NCI-H460 (cell line): ENCODE data around the gene CMTR1. TPM values are rescaled to one million over a fixed set of nuclear protein-coding genes. Genes with fewer than 3 reads are reported as not detected.
"Not testable (repeated sequence)": the region's sequence is repeated elsewhere in the genome, so short reads cannot be mapped to it uniquely, and the experiment has no call there.

ENCODE experiments used
- DNase-seq: peaks from one replicate; pipeline ENCODE4 v3.0.0-alpha.2; 2016; ENCODE audit warnings: low read depth; ENCODE audit errors: extremely low read depth
- polyA plus RNA-seq: library from polyadenylated mRNA; depleted of rRNA; stranded (reverse); fragments of >200 nt; gene quantifications from 2 replicates; pipeline ENCODE4 v1.2.3, GENCODE V29; 2014; cell fraction: nucleus; rRNA removed
- total RNA-seq: library from RNA; depleted of rRNA; stranded (reverse); fragments of >200 nt; shearing (Covaris generic); gene quantifications from 2 replicates; pipeline ENCODE4 v1.2.3, GENCODE V29; 2014; rRNA removed

Gene CMTR1, protein sequence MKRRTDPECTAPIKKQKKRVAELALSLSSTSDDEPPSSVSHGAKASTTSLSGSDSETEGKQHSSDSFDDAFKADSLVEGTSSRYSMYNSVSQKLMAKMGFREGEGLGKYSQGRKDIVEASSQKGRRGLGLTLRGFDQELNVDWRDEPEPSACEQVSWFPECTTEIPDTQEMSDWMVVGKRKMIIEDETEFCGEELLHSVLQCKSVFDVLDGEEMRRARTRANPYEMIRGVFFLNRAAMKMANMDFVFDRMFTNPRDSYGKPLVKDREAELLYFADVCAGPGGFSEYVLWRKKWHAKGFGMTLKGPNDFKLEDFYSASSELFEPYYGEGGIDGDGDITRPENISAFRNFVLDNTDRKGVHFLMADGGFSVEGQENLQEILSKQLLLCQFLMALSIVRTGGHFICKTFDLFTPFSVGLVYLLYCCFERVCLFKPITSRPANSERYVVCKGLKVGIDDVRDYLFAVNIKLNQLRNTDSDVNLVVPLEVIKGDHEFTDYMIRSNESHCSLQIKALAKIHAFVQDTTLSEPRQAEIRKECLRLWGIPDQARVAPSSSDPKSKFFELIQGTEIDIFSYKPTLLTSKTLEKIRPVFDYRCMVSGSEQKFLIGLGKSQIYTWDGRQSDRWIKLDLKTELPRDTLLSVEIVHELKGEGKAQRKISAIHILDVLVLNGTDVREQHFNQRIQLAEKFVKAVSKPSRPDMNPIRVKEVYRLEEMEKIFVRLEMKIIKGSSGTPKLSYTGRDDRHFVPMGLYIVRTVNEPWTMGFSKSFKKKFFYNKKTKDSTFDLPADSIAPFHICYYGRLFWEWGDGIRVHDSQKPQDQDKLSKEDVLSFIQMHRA
- 20.4 and 21.1 TPM in 2 replicates for total RNA-seq
- 38.1 and 60.5 TPM in 2 replicates for polyA plus RNA-seq

DNA sequence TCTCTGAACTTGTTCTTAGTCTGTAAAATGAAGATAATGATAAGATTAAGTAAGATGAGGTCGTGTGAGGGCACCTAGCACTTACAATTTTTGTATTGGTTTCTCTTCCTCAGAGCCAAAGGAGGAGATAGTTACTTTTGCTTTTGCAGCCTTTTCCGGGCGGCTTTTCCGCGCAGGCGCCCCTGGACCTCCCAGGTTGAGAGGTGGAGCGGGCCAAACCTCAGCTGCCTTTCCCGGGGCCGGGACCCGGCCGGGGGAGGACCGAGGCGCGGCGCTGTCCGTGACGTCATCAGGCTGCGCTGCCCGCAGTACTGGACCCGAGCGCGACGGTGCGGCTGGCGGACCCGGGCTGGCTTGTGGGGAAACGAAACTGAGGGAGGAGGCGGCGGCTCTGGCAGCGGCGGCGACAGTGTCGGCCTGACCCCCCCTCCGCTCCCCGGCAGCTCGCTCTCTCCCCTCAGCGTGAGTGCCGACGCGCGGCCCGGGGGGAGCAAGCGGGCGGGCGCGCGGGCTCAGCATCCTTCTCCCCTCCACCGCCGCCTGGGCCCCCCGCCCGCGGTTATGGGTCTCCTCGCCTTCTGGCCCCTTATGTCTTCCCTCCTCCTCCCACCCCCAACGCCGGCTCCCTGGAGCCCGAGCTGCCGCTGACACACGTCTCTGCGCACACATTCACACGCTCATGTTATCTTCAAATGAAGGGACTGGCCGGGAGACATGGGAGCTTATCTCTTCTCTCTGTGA lies at the start of gene CMTR1:
Gene CMTR1 (plus strand): TSS at position 306 of the 741 bp plus-strand sequence. CDS start 2,409 bp downstream, outside the sequence.
- DNase-seq, result peak; percentile 74

DNA sequence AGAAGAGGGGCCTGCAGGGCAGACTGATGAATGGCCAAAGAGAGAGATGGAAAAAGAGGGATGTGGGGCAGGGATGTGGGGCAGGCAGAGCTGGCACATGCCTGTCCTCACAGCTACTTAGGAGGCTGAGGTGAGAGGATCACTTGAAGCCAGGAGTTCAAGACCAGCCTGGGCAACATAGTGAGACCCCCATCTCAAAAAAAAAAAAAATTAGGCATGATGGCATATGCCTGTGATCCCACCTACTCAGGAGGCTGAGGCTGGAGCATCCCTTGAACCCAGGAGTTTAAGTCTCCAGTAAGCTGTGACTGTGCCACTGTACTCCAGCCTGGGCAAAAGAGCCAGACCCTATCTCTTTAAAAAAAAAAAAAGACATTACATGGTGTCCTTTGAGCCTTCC lies 44.4 kb upstream of the CMTR1 start:
- DNase-seq, result no peak

DNA sequence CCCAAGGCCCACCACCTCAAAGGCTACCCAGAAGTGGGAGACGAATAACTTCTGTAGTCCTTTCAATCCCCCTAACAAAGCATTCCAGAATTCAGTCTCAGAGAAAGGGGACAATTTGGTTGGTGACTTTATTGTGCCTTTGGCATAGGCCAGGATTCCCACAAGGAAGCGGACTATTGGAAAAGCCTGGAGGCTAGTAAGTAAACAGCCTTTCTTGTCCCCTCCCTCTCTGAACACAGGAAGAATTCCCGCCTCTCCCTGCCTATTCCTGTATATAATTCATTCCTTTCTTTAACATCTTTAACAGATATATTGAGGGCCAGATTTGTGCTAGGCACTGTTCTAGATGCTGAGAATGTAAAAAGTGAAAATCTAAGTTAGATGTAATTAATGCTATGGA lies 43.2 kb upstream of the CMTR1 start:
- no peak for DNase-seq

DNA sequence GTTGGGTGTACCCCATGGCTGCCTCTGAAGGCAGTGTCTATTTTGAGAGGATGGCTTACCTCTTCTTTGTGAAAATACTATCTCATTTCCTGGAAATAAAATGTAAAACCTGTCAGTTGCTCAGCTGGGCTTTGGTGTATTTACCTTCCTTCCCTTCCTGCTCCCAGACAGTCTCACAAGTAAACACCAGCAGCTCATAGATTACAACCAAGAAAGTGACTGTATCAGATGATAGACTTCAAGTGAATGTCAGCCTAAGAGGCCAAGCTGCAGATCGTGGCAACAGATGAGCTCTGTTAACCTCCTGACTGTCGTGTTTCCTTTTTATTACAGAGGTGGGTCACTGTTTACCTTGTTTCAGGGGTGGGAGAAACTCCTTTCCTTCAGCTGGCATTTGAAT lies 41.9 kb upstream of the CMTR1 start:
- DNase-seq, result no peak

DNA sequence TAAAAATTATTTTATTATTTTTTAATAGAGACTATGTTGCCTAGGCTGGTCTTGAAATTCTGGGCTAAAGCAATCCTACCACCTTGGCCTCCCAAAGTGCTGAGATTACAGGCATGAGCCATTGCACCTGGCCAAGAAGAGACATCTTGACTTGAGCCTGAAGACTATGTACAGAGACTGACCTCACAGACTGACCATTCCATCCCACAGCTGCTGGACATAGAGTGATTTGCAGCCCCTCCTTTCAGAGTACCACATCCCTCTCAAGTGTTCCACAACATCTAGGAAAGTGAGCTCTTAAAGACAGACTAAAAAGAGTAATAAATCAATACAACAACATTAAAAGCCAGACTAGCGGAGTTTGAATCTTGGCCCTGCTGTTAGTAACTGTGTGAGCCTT lies 40.2 kb upstream of the CMTR1 start:
- no peak for DNase-seq

DNA sequence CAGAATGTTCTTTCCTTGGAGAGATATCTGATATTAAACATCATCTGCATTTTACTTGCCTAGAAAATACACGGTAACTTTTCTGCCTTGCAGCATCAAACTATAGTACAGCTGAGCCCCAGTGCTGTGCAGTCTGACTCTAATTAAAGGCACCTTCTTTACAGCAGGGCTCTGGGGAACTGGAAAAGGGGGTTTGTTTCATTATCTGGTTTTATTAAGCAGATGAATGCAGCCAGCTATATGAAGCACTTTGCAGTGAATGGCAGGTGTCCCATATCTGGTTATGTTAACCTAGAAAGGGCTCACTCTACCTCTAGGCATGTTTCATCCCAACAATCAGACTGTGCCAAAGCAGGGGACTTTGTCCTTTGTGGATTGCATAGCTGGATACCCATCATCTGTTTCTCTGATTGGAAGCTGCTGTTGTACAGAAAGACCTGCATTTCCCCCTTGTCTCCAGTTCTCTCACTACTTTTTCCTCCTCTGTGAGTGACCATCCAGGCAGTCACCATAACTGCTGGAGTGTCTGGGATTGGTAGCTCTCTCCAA lies 39.6 kb upstream of the CMTR1 start:
- DNase-seq, result no peak

DNA sequence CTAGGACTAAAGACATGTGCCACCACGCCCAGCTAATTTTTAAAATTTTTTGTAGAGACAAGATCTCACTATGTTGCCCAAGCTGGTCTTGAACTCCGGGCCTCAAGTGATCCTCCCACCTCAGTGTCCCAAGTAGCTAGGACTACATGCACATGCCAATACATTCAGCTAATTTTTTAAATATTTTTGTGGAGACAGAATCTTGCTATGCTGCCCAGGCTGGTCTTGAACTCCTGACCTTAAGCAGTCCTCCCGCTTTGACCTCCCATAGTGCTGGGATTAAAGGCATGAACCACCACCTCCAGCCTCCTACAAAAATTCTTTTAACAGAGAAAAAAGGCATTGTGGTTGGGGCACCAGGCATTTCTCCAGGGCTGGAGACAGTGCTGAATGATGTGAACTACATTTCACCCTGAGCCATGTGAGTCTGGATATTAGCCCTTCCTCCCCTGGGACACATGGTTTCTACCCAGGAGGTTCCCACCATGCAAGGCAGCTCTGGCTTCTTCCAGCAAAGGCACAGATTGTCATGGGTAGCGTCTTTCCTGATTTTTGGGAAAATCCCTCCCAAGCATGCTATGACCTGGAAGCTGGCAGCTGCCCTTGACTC lies 36.3 kb upstream of the CMTR1 start:
- no peak for DNase-seq

DNA sequence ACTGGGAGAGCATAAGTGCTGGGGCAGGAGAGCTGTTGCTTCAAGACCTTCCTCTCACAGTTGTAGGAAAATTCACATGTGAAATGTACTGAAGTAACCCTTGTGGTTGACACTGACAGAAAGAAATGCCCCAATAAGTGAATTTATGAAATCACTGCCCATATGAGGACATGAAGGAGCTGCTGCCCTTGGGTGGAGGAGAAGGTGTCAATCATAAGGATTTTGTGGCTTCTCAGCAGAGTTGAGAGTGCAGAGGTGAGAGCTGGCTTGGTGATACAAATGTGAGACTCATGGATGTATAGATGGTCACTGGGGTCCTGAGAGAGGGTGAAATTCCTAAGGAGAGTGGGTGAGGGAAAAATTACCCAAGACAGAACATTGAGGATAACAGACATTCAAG lies 33.9 kb upstream of the CMTR1 start:
- no peak for DNase-seq

DNA sequence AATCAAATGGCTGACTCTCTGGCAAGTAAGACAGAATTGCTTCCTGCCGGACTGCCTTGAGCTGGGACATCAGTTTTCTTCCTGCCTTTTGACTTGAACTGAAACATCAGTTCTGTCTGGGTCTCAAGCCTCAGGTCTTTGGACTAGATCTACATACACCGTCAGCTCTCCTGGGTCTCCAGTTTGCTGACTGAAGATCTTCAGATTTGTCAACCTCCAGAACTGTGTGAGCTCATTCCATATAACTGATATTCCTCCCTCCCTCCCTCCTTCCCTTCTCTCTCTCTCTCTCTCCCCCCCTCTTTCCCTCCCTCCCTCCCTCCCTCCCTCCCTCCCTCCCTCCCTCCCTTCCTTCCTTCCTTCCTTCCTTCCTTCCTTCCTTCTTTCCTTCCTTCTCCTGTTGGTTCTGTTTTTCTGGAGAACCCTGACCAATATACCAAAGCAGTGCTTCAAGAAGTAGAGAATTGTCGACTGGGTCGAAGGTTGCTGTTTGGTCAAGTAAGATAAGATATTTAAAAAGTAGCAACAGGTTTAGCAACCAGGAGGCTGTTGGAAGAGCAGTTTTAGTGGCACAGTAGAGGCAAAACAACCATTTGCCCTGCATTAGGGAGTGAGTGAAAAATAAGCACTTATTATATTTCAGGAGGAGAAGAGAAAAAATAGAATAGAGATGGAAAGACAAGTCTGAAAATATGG lies 33.1 kb upstream of the CMTR1 start:
- no peak for DNase-seq

DNA sequence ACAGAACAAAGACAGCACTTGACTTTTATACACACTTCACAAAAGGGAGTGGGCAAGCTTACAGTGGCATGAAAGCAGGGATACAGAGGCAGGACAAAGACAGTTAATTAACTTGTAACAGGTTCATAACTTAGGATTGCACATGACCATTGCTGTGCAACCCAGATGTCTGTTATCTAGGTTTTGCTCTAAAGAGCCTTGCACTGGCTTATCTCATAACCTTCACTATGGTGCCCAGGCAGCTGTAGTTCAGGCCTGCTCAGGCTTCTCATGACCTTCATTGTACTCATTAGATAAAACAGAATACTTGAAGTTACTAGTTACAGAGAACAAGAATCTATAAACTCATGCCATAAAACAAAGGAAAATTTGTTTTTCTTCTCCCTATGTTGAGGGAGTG lies 31.4 kb upstream of the CMTR1 start:
- not testable (repeated sequence) for DNase-seq

DNA sequence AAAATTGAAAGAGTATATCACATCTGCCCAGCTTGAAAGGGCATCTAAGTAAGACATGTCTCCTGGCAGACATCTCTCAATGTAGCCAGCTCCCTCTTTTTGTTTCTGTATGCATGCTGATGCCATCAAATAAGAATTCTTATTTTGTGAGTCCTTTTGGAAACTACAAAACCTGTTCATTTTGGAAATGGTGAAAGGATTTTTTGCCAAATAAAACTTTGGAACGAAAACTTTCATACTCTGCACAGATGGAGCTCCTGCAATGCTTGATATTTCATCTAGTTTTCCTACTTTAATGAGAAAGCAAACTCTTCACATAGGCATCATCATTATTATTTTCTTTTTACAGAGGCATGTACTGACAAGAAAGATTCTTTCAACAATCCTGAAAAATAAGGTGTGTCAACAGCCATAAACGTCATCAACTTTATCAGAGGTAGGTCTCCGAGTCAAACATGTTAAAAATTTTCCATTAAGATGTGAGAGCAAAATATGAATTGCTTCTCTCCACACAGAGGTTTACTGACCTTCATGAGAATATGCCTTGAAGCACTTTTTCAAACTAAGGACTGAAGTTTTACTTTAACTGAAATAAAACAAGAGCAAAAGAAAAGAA lies 26.2 kb upstream of the CMTR1 start:
- DNase-seq, result no peak

DNA sequence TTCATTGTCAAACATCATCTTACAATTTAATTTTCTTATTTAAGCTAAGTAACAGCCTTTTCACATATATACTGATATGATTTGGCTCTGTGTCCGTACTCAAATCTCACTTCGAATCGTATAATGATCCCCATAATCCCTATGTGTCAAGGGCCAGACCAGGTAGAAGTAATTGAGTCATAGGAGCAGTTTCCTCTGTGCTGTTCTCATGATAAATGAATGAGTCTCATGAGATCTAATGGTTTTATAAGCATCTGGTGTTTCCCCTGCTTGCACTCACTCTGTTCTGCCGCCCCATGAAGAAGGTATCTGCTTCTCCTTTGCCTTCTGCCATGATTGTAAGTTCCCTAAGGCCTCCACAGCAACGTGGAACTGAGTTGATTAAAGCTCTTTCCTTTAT lies 25.1 kb upstream of the CMTR1 start:
- no peak for DNase-seq

DNA sequence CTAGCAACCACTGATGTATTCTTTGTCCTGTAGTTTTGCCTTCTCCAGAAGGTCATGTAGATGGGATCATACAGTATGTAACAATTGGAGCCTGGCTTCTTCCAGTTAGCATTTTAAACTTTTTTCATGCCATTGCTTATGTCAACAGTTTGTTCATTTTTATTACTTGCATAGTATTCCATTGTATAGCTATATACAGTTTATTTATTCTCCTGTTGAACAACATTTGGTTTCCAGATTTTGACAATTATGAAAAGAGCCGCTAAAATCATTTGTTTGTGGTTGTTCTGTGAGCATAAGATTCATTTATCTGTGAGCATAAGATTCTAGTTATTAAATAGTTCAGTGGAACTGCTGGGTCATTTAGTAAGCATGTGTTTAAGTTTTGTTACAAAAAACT lies 23.5 kb upstream of the CMTR1 start:
- no peak for DNase-seq

DNA sequence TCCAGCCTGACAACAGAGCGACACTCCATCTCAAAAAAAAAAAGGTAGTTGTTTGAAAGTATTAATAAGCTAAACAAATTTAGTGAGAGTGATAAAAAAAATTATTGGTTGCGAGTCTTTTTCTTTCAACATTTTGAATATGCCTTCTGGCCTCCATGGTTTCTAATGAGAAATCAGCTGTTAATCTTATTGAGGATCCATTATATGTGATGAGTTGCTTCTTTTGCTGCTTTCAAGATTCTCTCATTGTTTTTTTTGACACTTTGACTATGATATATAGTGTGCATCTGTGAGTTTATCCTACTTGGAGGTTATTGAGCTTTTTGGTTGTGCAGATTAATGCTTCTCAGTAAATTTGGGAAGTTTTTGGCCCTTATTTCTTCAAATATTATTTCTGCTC lies 15.6 kb upstream of the CMTR1 start:
- no peak for DNase-seq

DNA sequence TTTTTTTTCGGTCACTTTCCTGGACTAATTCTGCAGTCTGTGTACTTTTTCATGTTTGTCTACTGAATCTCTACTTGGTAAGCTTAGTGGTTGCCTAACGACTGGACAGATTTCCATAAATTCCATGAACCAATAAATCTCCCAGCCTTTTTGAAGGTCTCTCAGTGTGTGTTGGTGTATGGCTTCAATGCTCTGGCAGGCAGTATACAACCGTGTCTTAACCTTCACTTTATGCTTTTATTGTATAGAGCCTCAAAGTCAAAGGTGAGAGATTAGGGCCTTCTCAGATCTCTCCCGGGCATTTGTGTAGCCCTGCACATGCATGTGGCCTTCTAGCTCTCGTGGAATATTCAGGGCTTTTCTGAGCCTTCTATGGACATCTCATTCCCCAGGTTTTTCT lies 14.3 kb upstream of the CMTR1 start:
- DNase-seq, result no peak

DNA sequence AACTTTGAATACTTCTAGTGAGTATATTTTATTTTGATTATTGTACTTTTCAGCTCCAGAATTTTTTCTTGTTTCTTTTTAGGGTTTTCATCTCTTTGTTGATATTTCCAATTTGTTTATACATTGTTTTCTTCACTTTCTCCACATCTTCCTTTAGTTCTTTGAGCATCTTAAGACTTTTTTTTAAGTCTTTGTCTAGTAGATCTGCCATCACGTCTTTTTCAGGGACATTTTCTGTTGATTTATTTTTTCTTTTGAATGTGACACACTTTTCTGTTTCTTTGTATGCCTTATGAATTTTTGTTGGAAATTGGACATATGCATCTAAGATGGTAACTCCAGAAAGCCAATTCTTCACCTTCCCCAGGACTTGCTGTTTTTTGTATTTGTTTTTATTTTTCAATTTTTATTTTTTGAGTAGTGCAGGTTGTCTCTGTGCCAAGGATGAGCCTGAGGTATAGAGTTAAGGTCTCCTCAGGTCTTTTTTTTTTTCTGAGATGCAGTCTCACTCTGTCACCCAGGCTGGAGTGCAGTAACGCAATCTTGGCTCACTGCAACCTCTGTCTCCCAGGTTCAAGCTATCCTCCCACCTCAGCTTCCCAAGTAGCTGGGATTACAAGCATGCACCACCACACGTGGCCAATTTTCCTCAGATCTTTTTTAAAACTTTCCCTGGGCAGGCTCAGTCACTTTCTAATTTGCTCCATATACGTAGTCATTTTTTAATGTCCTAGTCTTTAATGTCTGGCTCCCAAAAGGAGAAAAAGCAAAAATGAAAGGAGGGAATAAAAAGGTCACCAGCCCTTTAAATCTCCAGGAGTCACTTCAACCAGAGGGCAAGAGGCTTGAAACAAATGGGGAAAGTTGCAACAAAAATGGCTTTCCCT lies 6.7 kb upstream of the CMTR1 start:
- DNase-seq, result no peak

DNA sequence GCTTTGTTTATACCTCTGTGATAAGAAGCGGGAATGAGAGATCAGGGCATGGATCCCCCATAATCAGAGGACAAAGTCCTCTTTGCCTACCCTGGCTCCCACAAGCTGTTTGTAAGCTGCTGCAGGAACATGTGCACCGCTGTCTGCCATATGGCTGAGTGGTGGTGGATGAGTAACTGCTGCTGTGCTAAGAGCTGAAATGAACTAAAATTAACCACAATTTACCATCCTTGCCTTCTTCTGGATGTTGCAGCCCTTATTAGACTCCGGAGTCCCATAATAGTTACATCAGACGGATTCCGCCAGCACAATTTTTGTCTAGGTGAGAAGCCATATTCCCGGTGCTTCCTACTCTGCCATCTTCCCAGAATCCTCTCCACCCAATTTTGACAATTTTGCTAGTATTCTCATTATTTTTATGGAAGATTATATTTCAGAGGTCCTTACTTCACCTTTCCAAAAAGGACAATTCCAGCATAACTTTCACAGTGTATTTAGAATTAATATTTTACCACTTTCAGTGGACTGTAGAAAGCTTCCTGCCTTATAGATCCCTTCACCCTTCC lies 6.0 kb upstream of the CMTR1 start:
- no peak for DNase-seq

DNA sequence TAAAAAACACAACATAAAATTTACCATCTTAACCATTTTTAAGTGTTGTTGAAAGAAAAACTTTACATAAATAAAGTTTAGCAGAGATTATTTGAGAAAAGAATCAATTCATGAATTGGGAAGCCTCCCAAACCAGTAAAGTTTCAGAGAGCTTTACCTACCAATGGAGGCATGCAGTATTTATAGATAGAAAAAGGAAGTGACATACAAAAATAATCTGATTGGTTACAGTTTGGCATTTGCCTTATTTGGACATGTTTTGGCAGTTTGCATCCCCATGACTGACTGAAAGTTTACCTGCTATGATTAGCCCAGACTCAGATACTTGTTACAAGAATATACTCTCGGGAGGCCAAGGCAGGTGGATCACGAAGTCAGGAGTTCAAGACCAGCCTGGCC lies 3.7 kb upstream of the CMTR1 start:
- DNase-seq, result no peak
